NCI-H2227 (cell line): ENCODE measurements around the gene ABCD4.

Experiments used
- DNase-seq: peaks from one replicate; lab custom pipeline; 2025; ENCODE audit not compliant: unreplicated experiment; lab: John Stamatoyannopoulos, UW

ABCD4 gene

GRCh38 chr14:74238974-74239847 lies 63.5 kb downstream of the ABCD4 start, which contains the start of gene VSX2:
VSX2 (plus strand) TSS chr14:74239449; CDS start chr14:74239562, 113 bp downstream.
- DNase-seq = no peak

- no peak for DNase-seq
Measured at GRCh38 chr14:74237441-74237840, 65.3 kb downstream of the ABCD4 start.
